ENCODE data around the gene MAP4K4. TPM values are rescaled to one million over a fixed set of nuclear protein-coding genes. Genes with fewer than 3 reads are reported as not detected.

MAP4K4 gene
- total and polyA plus RNA-seq, 2 of the 13 experiments (the other 11 are each of a cell fraction or from before 2014, with no cell fraction given), result 105 to 264 TPM

DNA sequence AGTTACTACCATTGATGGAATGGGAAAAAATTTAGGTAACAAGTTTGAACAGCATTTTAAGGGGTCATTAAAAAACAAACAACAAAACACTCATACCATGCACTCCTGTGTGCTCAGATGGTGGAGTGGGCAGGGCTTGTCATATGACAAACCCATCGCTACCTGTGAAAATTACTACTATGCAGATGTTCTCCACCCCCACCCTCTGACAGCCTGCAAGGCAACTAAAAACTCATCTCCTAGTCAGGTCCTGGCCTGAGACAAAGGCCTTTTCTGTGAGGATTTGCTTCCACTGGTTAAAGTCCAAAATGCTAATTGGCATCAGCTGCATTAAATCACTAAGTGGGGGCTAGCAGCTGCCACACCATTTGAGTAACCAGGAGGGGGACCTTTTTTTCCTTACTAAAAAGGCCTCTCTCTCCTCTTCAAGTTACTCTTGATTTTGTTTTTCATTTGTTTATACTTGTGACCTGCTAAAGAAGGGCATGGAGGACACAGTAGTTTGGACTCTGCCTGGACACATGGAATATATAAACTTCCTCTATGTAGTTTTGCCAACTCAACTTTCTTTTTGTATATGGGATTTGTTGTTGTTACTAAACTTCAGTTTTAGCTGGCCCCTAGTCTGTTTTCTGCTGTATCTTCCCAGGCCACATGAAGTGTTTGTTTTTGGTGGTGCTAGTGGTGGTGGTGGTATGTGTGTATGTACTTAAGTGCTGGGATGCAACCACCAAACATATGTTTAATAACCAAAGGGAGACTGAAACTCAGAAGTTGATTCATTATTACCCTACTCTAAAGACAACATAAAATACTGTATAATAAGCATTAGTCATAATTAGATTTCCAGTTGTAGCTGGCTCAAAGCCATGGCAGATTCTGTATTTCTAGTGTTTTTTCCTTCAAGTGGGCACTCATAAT is 121.3 kb downstream of the MAP4K4 start (continued):
- TF ChIP-seq GATAD2A (CRISPR knock-in tag; IDR thresholded peaks at IDR 0.05) (peak; percentile 72), ZFP62 (CRISPR knock-in tag; IDR thresholded peaks at IDR 0.05) (no peak), ZNF781 (CRISPR knock-in tag; IDR thresholded peaks at IDR 0.05; ENCODE audit: borderline replicate concordance, not compliant biosample characterization) (no peak), ZC3H13 (CRISPR knock-in tag; IDR thresholded peaks at IDR 0.05) (no peak), ZNF747 (CRISPR knock-in tag; IDR thresholded peaks at IDR 0.05; ENCODE audit: borderline replicate concordance) (peak; percentile 40; the same call in 1 of the 2 replicates), MAFG (CRISPR knock-in tag; IDR thresholded peaks at IDR 0.05) (no peak), DMAP1 (CRISPR knock-in tag; IDR thresholded peaks at IDR 0.05) (no peak), MIER3 (CRISPR knock-in tag; IDR thresholded peaks at IDR 0.05; ENCODE audit: borderline replicate concordance) (no peak), HNF4A (CRISPR knock-in tag; IDR thresholded peaks at IDR 0.05) (peak; percentile 84), ZFX (CRISPR knock-in tag; IDR thresholded peaks at IDR 0.05; ENCODE audit: low read depth) (peak; percentile 58), ZBTB8A (CRISPR knock-in tag; IDR thresholded peaks at IDR 0.05; ENCODE audit: borderline replicate concordance, low read depth) (0 out of 2 replicates have a peak, but pooled peaks have one; percentile 41), ZMYM4 (CRISPR knock-in tag; IDR thresholded peaks at IDR 0.05) (peak; percentile 54; the same call in 1 of the 2 replicates), NCOA2 (CRISPR knock-in tag; IDR thresholded peaks at IDR 0.05) (peak; percentile 40; the same call in 1 of the 2 replicates), IRX3 (CRISPR knock-in tag; IDR thresholded peaks at IDR 0.05; ENCODE audit: borderline replicate concordance, low read depth) (no peak), ZFY (CRISPR knock-in tag; IDR thresholded peaks at IDR 0.05) (0 out of 2 replicates have a peak, but pooled peaks have one; percentile 23), ZFP36L1 (CRISPR knock-in tag; IDR thresholded peaks at IDR 0.05) (peak; percentile 36; the same call in 1 of the 2 replicates), ZFP36 (IDR thresholded peaks at IDR 0.05; ENCODE audit: borderline replicate concordance, low read depth, low read length, partially characterized antibody) (no peak), TCF12 (IDR thresholded peaks at IDR 0.05) (no peak), TCF12 (CRISPR knock-in tag; IDR thresholded peaks at IDR 0.05) (no peak), ZBTB1 (CRISPR knock-in tag; IDR thresholded peaks at IDR 0.05; ENCODE audit: borderline replicate concordance) (no peak), GRHL1 (CRISPR knock-in tag; conservative IDR thresholded peaks at IDR 0.05) (no peak)
- TF ChIP-seq, protein P1, sequence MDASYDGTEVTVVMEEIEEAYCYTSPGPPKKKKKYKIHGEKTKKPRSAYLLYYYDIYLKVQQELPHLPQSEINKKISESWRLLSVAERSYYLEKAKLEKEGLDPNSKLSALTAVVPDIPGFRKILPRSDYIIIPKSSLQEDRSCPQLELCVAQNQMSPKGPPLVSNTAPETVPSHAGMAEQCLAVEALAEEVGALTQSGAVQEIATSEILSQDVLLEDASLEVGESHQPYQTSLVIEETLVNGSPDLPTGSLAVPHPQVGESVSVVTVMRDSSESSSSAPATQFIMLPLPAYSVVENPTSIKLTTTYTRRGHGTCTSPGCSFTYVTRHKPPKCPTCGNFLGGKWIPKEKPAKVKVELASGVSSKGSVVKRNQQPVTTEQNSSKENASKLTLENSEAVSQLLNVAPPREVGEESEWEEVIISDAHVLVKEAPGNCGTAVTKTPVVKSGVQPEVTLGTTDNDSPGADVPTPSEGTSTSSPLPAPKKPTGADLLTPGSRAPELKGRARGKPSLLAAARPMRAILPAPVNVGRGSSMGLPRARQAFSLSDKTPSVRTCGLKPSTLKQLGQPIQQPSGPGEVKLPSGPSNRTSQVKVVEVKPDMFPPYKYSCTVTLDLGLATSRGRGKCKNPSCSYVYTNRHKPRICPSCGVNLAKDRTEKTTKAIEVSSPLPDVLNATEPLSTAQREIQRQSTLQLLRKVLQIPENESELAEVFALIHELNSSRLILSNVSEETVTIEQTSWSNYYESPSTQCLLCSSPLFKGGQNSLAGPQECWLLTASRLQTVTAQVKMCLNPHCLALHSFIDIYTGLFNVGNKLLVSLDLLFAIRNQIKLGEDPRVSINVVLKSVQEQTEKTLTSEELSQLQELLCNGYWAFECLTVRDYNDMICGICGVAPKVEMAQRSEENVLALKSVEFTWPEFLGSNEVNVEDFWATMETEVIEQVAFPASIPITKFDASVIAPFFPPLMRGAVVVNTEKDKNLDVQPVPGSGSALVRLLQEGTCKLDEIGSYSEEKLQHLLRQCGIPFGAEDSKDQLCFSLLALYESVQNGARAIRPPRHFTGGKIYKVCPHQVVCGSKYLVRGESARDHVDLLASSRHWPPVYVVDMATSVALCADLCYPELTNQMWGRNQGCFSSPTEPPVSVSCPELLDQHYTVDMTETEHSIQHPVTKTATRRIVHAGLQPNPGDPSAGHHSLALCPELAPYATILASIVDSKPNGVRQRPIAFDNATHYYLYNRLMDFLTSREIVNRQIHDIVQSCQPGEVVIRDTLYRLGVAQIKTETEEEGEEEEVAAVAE (CRISPR knock-in tag; IDR thresholded peaks at IDR 0.05; ENCODE audit: borderline replicate concordance), result no peak
- TF ChIP-seq, protein P2, sequence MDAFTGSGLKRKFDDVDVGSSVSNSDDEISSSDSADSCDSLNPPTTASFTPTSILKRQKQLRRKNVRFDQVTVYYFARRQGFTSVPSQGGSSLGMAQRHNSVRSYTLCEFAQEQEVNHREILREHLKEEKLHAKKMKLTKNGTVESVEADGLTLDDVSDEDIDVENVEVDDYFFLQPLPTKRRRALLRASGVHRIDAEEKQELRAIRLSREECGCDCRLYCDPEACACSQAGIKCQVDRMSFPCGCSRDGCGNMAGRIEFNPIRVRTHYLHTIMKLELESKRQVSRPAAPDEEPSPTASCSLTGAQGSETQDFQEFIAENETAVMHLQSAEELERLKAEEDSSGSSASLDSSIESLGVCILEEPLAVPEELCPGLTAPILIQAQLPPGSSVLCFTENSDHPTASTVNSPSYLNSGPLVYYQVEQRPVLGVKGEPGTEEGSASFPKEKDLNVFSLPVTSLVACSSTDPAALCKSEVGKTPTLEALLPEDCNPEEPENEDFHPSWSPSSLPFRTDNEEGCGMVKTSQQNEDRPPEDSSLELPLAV (CRISPR knock-in tag; conservative IDR thresholded peaks at IDR 0.05; ENCODE audit: low read depth), result no peak
